Mesenteric fat pad (tissue), 1 donor: ENCODE data around the gene ARSB. TPM values are rescaled to one million over a fixed set of nuclear protein-coding genes. Genes with fewer than 3 reads are reported as not detected.

ENCODE experiments used
- DNase-seq: peaks from one replicate; pipeline ENCODE4 v3.0.0-alpha.2; 2020; ENCODE audit warnings: low spot score
- long read RNA-seq: library from polyadenylated mRNA; unstranded; transcript quantifications from one replicate; pipeline ENCODE4 v2.0.0, GENCODE V29; 2020
- total RNA-seq: library from RNA; stranded (reverse); fragmentation: NEBNext Ultra II Directional; extraction: Animal tissue kit (Norgen Biotek cat#: 25700); gene quantifications from one replicate; pipeline ENCODE4 v1.2.1, GENCODE V29; 2021
- donor health status: DM: yes; HTN: yes; CAD: no.

Gene ARSB
- total RNA-seq, result 16.7 TPM
- long read RNA-seq, full-length matches to known transcripts, result 2 of 21 reads
- long read RNA-seq, partial matches to known transcripts, result 5 of 21 reads
- long read RNA-seq, other reads (novel, unspliced or antisense), result 14 of 21 reads

DNA sequence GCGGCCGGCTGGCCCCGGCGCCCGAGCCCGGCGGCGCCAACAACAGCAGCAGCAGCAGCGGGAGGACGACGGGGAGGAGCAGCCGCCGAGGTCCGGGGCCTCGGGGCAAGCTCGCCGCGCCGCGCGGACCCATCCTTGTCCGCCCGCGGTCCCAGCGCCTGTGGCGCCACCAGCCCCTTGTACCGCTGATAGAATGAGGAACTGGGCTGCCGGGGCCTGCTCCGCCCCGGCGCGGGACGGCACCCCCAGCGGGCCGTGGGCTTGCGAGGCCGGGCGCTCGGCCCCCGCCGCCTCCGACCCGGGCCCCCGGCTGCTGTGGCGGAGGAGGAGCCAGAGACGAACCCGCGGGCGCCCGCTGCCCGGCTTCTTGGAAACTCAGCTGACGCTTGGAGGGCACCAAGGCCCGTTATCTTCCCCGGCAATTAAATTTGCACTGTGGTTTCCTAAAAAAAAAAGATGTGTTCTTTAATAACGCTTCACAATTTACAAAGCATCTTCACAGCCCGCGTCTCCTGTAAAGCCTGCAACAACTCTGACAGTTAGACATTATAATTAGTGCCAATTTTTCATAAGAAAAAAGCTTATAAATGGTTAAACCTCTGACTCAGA, at the start of gene ARSB:
Gene ARSB, minus strand, starts transcription at position 195 of the 609 bp plus-strand sequence. Its CDS starts 62 bp downstream, at position 133.
- peak; percentile 90 for DNase-seq

DNA sequence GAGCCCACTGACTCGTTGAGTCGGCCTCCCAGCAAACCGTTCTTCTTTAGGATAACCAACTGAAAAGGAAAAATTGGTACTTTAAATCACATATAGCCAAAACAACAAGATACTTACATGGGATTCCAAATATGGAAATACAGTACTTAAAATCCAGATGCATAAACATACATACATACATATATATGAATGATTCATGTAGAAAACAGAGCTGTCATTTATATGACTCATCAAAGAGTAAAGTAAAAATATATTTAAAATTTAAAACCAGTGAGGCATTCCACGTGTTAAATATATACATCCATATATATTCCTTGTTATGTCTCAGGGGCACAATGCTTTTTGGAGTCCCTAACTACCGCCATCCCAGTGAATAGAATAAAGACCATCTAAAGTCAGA, 47.7 kb upstream of the ARSB start:
- DNase-seq, result no peak

DNA sequence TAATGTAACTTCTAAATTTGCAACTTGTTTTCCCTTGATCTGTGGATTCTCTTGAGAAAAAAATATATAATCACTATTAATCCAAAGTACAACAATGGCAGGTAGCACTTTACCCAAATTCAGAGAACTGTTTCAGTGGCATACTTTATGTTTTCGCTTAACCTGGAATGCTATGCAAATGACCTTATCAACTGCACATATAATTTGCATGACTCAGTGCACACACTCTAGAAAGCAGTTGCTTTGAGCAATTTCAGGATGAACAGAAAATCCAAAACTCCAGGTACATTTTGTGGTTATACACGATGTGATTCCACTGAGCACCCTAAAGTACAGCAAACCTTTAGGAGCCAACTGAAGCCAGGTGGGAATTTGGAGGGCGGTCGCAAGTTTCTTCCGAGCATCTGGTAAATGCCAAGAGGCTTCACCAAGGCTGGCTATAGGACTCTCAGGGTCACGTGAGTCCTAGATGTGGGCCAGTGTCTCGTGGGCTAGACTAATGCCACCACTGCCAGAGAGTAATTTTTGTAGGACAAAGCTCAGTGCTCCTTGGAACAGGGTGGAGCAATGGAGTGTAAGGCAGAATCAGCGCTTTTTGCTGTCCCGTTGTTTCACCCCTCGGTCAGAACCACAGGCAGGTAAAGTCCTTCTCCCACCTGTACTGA, 47.1 kb upstream of the ARSB start:
- no peak for DNase-seq

DNA sequence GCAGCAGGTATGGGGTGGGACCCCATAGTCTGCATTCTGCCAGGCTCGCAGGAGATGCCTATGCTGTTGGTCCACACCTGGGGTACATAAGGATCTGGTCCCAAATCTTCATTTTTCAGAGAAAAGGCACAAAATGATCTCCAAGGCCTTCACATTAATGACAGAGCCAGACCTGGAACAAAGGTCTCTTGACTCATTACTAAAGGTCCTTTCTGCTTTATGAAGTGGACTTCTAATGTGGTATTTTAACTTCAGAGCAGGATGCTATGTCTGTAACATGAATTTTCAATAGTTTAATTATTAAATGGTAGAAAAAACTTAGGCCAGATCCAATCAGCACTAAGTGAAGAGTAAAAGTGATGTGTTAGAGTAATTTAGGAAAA, 46.4 kb upstream of the ARSB start:
- no peak for DNase-seq

DNA sequence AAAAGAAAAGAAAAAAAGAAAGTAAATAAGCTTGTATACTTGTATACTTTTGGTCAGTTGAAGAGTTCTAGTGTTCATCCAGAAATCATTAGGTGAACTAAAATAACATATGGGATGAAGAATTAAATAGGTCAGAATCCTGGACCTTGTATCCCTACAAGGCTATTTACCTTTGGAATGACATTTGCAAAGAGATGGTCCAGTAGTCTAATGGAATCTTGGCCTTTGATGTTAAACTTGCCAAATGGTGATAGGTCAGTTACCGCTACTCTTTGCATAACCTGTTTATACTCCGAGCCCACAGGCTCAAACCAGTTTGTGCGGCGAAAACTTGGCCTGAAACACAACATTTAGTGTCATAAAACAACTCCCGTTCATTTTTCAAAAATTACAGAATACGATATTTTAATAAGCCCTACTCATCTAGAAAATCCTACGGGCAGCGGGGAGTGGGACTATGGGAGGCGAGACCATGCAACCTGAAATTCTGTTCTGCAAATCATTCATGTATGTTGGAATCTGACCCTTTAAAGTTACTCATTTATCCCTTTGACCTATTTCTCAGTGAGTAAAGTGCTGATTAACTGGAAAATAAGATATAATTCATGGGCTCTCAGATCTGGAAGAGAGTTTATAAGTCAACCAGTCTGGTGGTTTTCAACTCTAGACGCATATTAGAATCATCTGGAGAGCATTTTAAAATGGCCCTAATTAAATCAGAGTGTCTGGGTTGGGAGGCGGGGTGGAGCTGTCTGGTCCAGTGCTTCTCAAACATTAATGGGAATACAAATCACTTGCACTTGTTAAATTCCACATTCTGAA, 45.8 kb upstream of the ARSB start:
- no peak for DNase-seq

DNA sequence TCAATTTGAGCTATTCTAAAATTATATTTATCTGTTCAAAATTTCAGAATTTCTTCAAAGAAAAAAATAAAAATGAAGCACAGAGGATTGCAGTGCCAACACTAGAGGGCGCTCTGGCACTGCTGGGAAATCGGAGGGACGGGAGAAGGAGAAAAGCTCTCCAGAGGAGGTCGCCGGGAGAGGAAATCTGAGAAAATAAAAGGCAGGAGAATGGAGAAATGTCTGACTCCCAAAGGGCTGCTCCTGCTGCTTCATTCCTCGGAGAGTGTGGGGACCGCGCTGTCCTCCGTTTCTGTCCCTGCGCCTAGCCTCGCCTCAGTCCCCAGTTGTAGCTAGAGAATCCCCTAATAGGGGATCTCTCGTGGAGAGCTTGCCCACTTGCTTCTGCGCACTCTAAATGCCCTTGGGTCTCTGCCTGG, 40.0 kb upstream of the ARSB start:
- DNase-seq, result no peak

DNA sequence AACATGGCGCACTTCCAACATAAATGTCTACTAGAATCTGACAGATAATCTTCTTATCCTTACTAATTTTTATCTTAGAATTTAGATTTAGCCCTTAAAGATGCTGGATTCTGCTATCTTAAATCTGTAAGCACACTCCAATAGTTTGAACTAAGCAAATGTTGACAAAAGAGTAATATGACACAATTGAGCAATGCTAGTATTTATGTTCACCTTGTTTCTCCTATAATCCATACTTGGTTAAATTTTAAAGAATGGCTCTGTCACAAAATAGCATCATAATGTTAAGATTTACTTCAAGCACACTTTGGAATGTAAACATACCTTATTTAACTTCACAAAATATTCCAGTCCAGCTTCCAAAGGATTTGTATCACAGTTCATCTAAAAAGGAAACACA, 38.8 kb upstream of the ARSB start:
- no peak for DNase-seq

DNA sequence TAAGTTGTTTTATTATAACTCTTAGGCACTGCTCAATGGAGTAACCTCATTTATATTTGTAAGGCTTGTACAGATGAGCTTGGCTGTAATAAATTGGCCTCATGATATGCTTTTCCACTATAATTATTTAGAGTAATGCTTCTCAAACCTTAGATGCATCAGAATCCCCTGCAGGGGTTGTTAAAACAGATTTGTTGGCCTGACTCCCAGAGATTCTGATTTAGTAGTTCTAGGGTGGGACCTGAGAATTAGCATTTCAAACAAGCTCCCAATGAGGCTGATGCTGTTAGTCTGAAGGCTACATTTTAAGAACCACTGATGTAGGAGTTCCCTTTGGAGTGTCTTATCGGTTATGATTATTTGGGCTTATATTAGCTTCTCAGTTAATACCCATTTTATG, 38.2 kb upstream of the ARSB start:
- DNase-seq, result no peak

DNA sequence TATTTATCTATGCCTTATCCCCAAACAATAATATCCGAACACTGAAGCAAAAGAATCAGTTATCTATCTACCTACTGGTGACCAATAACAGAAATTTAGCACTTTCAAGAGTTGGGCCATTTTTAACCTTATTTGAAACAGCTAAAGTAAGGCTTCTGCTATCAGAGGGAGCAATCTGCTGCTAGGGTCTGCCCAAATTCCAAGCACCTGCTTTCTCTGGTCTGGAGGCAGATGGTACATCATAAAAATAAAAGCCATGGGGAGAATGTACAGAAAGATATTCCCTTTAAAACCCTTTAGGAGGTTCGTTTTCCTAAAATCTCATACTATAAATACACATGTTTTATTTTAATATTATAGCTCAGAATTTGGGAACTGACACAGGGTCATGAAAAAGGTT, 37.7 kb upstream of the ARSB start:
- no peak for DNase-seq

DNA sequence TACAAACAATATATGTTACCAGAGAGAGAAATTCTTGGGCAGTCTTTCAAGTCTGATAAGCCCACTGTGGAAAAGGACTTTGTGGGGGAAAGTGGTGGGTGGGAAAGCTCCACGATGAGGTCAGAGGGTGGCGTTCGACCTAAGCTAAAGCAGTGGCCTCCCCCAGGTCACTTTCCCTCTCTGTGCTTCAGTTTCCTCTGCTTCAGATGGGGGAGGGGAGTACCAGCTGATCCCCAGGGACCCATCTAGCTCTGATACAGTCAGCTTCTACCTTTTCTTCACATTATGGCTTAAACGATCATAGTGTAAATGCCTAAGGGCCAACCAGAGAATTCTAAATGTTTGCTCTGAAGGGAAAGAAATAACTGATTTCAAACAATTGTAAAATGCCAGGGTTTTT, 36.6 kb upstream of the ARSB start:
- DNase-seq, result no peak

DNA sequence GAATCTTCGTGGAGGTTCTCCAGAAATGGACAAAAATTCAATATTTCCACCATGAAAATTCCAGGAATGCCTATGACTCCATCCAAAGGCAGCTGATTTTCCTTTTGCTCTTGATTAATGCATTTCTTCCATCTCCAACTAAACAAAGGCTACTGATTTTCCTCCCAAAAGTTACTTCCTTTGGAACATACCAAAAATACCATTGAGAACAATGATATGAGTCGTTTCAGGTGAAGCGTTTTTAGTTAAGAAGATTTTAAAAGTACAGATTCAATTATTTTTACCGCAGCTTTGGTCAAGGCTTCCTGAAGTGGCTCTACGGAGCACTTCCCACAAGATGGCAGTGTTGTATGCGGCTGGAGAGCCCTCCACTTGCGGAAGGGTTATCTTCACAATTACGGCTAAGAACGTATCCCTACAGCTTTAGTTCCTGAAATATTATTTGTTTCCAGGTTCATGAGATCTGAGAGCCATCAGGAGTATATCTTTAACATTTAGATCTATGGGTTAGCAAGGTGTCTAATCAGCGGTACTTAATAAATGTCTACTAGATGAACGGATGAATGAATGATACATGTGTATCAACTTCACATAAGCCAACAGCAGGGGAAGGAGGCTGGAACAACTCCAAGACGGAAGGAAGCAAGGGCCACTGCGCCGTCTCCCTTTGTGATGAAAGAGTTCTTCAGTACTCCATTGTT, 35.9 kb upstream of the ARSB start:
- no peak for DNase-seq

DNA sequence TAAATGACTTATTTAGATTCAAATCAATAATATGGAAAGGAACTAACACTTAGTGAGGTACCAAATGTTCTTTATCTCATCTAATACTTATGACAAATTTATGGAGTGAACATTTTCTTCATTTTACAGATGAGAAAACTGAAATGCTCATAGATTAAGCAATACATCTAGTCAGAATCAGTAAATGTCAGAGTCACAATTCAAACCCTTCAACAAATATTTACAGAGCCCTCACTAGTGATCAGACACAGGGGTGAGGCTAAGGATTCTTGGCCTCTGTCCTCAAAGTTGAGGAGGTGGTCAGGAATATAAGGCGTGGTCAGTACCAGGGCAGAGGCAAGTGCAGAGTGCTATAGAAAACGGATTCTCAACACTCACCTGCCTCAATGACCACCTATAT, 29.5 kb upstream of the ARSB start:
- no peak for DNase-seq

DNA sequence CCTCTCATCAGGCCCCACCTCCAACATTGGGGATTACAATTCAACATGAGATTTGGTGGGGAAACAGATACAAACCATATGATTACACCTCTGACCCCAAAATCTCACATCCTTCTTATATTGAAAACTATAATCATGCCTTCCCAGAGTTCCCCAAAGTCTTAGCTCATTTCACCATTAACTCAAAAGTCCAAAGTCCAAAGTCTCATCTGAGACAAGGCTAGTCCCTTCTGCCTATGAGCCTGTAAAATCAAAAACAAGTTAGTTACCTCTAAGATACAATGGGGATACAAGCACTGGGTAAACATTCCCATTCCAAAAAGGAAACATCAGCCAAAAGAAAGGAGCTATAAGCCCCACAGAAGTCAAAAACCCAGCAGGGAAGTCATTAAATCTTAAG, 26.8 kb upstream of the ARSB start:
- no peak for DNase-seq

DNA sequence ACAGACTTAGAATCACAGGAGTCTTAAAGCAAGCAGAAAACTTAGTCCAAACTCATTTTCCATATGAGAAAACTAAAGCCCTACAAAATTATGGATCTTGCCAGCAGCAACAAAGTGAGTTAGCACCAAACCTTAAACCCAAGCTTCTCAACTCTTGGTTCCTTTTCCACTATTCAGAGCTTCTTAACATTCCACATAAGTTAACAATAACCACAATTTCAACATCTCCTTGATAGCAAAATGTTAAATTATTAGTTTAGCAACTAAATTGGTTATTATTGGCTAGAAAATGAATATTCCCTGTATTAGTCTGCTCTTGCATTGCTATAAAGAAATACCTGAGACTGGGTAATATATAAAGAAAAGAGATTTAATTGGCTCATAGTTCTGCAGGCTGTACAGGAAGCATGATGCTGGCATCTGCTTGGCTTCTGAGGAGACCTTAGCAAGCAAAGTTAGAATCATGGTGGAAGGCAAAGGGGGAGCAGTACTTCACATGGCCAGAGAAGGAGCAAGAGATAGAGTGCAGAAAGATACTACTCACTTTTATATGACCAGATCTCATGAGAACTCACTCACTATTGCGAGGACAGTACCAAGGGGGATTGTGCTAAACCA, 26.2 kb upstream of the ARSB start:
- DNase-seq, result no peak

DNA sequence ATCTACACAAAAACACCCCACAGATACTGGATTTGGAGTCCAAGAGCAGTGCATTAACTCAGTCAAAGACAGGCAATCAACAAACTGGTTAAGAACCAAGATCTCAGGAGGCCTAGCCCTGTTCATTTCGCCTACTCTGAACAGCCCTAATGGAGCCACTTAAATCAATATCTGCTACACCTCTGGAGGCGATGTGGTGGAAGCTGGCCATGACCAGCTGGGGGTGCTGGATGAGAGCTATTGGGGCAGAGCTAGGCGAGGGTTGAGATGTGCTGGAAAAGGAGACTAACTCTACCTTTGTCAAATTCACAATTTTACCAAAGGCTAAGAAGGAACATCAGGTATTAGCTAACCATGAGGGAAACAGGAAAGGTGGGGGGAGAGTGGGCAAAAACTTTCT, 23.3 kb upstream of the ARSB start:
- DNase-seq, result no peak

DNA sequence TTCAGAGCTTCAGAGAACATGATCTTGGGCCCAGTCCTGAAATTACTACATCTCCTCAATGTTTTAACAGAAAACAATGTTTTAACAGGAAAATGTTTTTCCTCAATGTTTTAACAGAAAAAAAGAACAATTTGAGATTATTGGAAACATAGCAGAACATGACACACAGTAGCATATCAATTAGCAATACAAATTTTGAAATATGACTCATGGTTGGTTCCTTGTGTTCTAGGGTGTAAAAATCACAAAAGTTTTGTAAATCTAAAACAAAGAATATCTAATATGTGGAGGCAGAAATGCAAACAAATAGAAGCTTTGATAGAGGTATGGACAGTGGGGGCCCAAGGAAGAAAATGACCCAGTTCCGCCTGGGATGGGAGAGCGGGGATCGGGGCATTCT, 22.8 kb upstream of the ARSB start:
- DNase-seq, result no peak

DNA sequence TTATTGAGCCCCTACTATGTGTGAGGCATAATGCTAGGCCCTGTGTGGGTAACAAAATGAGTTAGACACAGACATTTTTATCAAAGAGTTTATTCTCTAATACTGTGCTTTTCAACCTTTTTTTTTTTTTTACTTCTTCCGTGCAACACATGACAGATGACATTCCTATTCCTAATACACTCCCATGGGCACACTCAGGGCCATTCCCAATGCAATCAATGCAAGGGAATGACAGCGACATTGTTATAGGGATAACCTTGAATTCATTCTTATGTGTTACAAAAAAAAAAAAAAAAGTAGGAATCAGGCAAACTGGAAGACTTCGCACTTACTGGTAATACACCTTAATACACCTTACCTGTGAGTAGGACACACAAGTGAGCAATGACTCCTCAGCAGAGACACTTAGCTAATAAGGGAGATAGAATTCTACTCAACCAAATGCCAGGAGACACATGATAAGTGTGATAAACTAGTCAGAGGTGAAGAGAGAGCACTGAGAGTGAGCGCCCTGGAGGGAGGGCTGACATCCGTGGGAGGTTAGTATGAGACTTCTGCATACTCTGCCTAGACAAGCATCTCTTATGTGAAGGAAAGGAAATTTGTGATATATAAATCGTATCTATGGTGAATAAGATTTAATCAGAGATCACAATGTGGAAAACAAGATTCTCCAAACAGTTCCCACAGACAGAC, 21.0 kb upstream of the ARSB start:
- DNase-seq, result no peak

DNA sequence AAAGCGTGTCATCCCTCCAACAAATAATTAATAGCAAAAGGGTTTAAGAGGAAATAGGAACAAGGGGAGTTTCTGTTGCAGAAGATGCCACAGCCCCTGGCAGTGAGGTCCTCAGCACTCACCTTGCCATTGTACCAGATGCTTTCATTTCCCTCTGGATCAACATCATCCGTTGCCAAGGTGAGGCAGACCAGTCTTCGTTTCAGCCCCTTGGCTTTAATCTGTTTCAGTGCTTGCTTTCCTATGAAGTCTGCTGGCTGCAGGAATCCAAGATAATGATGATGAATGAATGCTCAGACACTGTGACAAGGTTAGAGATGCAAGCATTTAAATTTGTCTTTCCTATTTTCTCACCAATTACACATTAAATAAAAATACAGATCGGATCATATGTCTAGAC, 20.0 kb upstream of the ARSB start:
- no peak for DNase-seq

DNA sequence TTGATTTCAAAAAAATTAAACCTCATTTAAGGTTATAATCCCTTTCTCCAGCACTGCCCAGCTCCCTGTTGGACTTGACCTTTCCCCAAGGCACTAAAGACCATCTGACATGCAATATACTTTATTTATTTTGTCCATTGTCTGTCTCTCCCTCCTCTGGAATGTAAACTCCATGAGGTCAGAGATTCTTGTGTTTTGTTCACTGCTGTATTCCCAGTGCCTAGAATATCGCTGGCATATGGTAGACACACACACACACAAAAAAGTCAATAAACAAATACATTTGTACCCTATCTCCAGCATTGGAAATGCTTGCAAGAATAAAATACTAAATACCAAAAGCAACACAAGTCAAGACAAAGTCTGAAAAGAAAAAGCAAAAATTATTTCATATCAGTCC, 17.3 kb upstream of the ARSB start:
- no peak for DNase-seq

DNA sequence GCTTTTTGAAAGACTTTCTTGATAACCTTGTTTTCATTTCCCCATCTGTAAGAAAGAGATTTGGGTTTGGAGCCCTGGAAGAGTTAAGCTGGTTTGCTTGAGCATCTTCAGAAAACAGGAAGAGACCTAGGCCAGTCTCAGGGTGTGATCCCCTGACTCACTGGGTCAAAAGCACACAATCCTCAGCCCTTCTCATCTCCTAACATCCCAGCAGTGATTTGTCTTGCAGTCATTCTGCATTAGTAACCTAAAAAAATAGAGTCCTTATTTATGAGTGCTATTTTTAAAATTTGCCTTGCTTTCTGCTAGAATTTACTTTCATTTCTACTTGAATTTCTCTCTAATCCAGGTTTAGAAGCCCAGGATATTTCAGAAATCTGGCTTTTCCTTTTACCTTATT, 16.4 kb upstream of the ARSB start:
- DNase-seq, result no peak

DNA sequence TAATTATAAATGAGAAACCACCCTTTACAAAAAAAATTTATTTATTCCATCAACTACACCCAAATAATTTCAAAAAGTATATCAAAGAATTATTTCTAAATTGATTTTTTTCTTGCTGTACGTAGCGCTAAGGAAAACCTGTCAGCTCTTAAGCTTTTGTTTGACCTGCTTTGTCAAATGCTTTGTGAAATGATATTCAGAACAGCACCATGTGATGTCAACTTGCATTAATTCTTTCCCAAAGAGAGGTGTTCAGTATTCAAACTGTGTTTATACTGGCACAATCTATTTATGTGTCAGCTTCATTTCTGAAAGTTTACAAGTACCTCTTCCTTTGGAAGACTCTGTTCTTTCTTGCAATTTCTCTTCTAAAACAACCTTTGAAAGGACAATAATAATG, 12.0 kb upstream of the ARSB start:
- DNase-seq, result no peak
